B cell (primary cell): ENCODE results near the gene PGP. TPM values are rescaled to one million over a fixed set of nuclear protein-coding genes. Genes with fewer than 3 reads are reported as not detected.

Experiments
- ATAC-seq: fragments of 200-7000 bp; cut with Tn5 transposase; one replicate; pipeline ENCODE4 v1.10.0; 2021; ENCODE audit warnings: low read depth, mild to moderate bottlenecking, moderate number of reproducible peaks, moderate library complexity
- CTCF ChIA-PET: fragments of 350-600 bp; sonication (Branson Sonifier 250); formaldehyde crosslinking; loops from one replicate; lab custom pipeline; 2021; ENCODE audit warnings: antibody characterized with exemption, inconsistent platforms; lab: Charles Lee
- POLR2A ChIA-PET: fragments of 350-600 bp; sonication (Branson Sonifier 250); formaldehyde crosslinking; loops from one replicate; lab custom pipeline; 2021; ENCODE audit warnings: antibody characterized with exemption; lab: Charles Lee
- DNase-seq: peaks from one replicate; pipeline ENCODE4 v3.0.0; 2013
- H2AFZ ChIP-seq: 2 replicates; pipeline ENCODE4 v1.6.1; 2012; ENCODE audit warnings: mild to moderate bottlenecking, low read depth, low read length; ENCODE audit not compliant: insufficient read depth, poor library complexity, severe bottlenecking
- H3K27ac ChIP-seq, 2 donors: 1 replicate in 1 of 2; 2 replicates in 1 of 2; pipeline ENCODE4 v1.5.1; 2012 to 2013; ENCODE audit warnings: low read length in 2 of 2, mild to moderate bottlenecking in 2 of 2, moderate library complexity in 1 of 2
- H3K27me3 ChIP-seq, 4 experiments: fragments of 200-600 bp in 1 of 4; sonication (generic) in 1 of 4; replicated peaks in 1 of 4; 1 replicate in 2 of 4; 2 replicates in 2 of 4; pipeline versions ENCODE4 v1.6.1 to v1.7.0; 2013 to 2016; ENCODE audit warnings: low read length in 3 of 4, mild to moderate bottlenecking in 2 of 4, mixed read lengths in 1 of 4, moderate library complexity in 1 of 4; ENCODE audit not compliant: insufficient read depth in 4 of 4, control insufficient read depth in 3 of 4; ENCODE audit errors: control extremely low read depth in 1 of 4
- H3K36me3 ChIP-seq, 2 experiments: replicated peaks in 1 of 2; 1 replicate in 1 of 2; 2 replicates in 1 of 2; pipeline versions ENCODE4 v1.6.1 to v1.7.1; 2013; ENCODE audit warnings: low read length in 1 of 2; ENCODE audit not compliant: insufficient read depth in 2 of 2, control insufficient read depth in 1 of 2; ENCODE audit errors: control extremely low read depth in 1 of 2, extremely low read depth in 1 of 2
- H3K4me1 ChIP-seq, 2 donors: fragments of 200-600 bp in 1 of 2; sonication (generic) in 1 of 2; 1 replicate in 1 of 2; 2 replicates in 1 of 2; pipeline versions ENCODE4 v1.5.1 to v1.6.1; 2013 to 2017; ENCODE audit warnings: low read length in 2 of 2; ENCODE audit not compliant: control insufficient read depth in 2 of 2, insufficient read depth in 2 of 2
- H3K4me2 ChIP-seq: replicated peaks from 2 replicates; pipeline ENCODE3; 2012; ENCODE audit warnings: mild to moderate bottlenecking, low read depth, low read length; ENCODE audit not compliant: poor library complexity, severe bottlenecking
- H3K4me3 ChIP-seq, 5 experiments: fragments of 200-600 bp in 1 of 5; sonication (generic) in 1 of 5; 1 replicate in 3 of 5; 2 replicates in 2 of 5; pipeline versions ENCODE4 v1.5.1 to v1.7.0; 2011 to 2016; ENCODE audit warnings: low read length in 4 of 5, mild to moderate bottlenecking in 4 of 5, low read depth in 2 of 5, control low read depth in 1 of 5, moderate library complexity in 1 of 5; ENCODE audit not compliant: insufficient read depth in 1 of 5; ENCODE audit errors: control extremely low read depth in 1 of 5, extremely low read depth in 1 of 5
- H3K79me2 ChIP-seq: fragments of 200-600 bp; sonication (generic); one replicate; pipeline ENCODE4 v1.6.0; 2016; ENCODE audit warnings: low read length; ENCODE audit not compliant: control insufficient read depth, insufficient read depth
- H3K9ac ChIP-seq: fragments of 200-600 bp; sonication (generic); 2 replicates; pipeline ENCODE4 v1.6.1; 2017; ENCODE audit warnings: mild to moderate bottlenecking, low read length, moderate library complexity
- H3K9me3 ChIP-seq, 3 donors: one replicate each; pipeline versions ENCODE4 v1.6.1 to v1.7.1; 2013; ENCODE audit warnings: low read length in 2 of 3; ENCODE audit not compliant: control insufficient read depth in 2 of 3, insufficient read depth in 1 of 3; ENCODE audit errors: control extremely low read depth in 1 of 3
- H4K20me1 ChIP-seq: 2 replicates; pipeline ENCODE4 v1.6.0; 2012; ENCODE audit warnings: mild to moderate bottlenecking, low read length; ENCODE audit not compliant: insufficient read depth, control insufficient read depth, poor library complexity, severe bottlenecking
- H3K27ac Mint-ChIP-seq: one replicate; pipeline ENCODE4 v1.8.0; 2021; ENCODE audit warnings: mixed read lengths
- H3K27me3 Mint-ChIP-seq: one replicate; pipeline ENCODE4 v1.8.0; 2021; ENCODE audit warnings: mixed read lengths
- H3K4me1 Mint-ChIP-seq: one replicate; pipeline ENCODE4 v1.8.0; 2021; ENCODE audit warnings: mixed read lengths
- H3K4me3 Mint-ChIP-seq: one replicate; pipeline ENCODE4 v1.8.0; 2021; ENCODE audit warnings: mixed read lengths
- H3K9me3 Mint-ChIP-seq: one replicate; pipeline ENCODE4 v1.8.0; 2022; ENCODE audit warnings: mixed read lengths; ENCODE audit not compliant: insufficient read depth
- EZH2 ChIP-seq: IDR thresholded peaks from 2 replicates; pipeline ENCODE4 v1.6.1; 2012; ENCODE audit warnings: borderline replicate concordance, low read depth, mild to moderate bottlenecking, moderate library complexity, low read length; ENCODE audit not compliant: insufficient read depth, poor library complexity, severe bottlenecking
- WGBS: methylation state at CpG from one replicate; pipeline ENCODE4 v1.1.5; 2013; ENCODE audit warnings: missing lambda C conversion rate; ENCODE audit not compliant: insufficient coverage; 5-methylcytosine and 5-hydroxymethylcytosine counted together
- intact Hi-C: fragments of 100-400 bp; cut with micrococcal nuclease; formaldehyde crosslinking; loops from one replicate; pipeline ENCODE4 v1.10.0; 2022
- polyA plus RNA-seq: library from polyadenylated mRNA; depleted of rRNA; stranded (reverse); fragments of >200 nt; gene quantifications from 2 replicates; pipeline ENCODE4 v1.2.3, GENCODE V29; 2012
- total RNA-seq, 2 donors: library from RNA; stranded (reverse); fragments of 120-200 nt in 1 of 2; gene quantifications; 1 replicate in 1 of 2; 2 replicates in 1 of 2; pipeline versions ENCODE4 v1.2.3 to v1.2.4, GENCODE V29; 2013 to 2022
- TF ChIP-seq, protein P1 (sequence below): fragments of 200-600 bp; IDR thresholded peaks from one replicate; pipeline ENCODE4 v1.8.0; 2022; ENCODE audit warnings: antibody characterized with exemption, mild to moderate bottlenecking

Gene PGP
- total and polyA plus RNA-seq, 2 donors (not counting 1 experiment from before 2014, with no cell fraction given) = 15.4 to 16.5 TPM

DNA sequence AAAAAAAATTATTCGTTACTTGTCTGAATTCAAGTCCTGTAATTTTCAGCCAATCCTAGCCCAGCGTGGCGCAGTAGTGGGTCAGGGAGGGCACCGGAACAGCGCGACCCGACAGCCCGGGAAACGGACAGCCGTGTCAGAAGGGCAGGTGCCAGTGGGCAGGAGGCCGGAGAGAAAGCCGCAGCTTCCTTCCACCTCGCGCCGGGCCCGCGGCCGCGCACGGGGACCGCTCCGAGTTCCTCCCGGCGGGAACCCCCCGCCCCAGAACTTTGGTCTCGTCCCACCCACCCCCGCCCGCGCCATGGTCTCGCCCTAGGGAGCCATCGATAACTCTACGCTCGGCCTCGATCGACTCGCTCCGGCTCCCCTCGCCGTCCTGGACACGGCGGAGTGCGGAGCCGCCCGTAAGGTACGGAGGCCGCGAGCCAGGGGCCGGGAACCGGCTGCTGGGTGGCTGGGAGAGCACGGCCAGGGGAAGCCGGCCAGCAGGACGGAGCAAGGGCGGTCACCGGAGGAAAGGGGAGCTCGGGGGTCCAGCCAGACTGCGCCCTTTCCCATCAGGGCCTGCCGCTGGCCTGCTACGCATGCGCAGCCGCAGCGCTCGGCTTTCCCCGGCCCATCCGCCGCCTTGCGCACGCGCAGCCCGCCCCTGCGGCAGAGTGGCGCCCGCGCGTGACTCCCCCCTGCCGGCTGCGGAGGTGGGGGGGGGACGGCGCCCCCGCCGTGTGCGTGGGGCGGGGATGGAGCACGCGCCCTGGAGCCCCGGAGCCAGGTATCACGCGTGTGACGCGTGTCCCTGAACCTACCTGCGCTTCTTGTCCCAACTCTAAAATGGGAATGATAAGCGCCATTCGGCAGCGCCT is 9.3 kb downstream of the PGP start, which contains the start of gene MLST8:
Gene MLST8, plus strand, starts transcription at position 351 of the 863 bp plus-strand sequence. CDS start 632 bp downstream, outside the sequence.
- WGBS = under 1% methylated on average over 76 of the region's 93 CpGs
- peaks cover 0 to 32% of the 10 kb centered on the region in 2 experiments for H3K36me3 ChIP-seq

More for the DNA sequence above, 9.3 kb downstream of the PGP start, which contains the start of gene MLST8:
- POLR2A ChIA-PET = interaction anchor here (0.6 to 2.2 kb wide), 9 partner anchors 11 to 1793 kb away, joined by 3 to 16 read pairs (median 6); partner anchors contain the start of genes ECI1, FLYWCH2, RNPS1 and TRAF7
- Histone ChIP-seq H3K9me3 (no peaks in the 10 kb centered on the region), H3K79me2 (peaks cover 22% of the 10 kb centered on the region), H3K27ac (peak within 1 kb of the TSS; percentile 86 to 89), H3K4me3 (peak within 1 kb of the TSS; percentile 73 to 94 (median 76)), H2AFZ (peak within 1 kb of the TSS; percentile 95), H3K4me2 (peak within 1 kb of the TSS; percentile 97), H4K20me1 (no peaks in the 10 kb centered on the region), H3K27me3 (no peaks in the 10 kb centered on the region), H3K9ac (peak within 1 kb of the TSS; percentile 88), H3K4me1 (peaks cover 12 to 22% of the 10 kb centered on the region in 2 donors)
- CTCF ChIA-PET = interaction anchor here (1.0 to 3.4 kb wide), 4 partner anchors 10 to 50 kb away, joined by 3 to 20 read pairs (median 4); partner anchors contain the start of genes ECI1 and TRAF7
- intact Hi-C loops = loop anchor here (1.0 to 2.0 kb wide), 6 partner anchors 10 to 308 kb away; partner anchors contain the start of genes ATP6V0C, E4F1, ECI1 and RNPS1
- peak; percentile 90 for ATAC-seq
- H3K27ac Mint-ChIP-seq = peak within 1 kb of the TSS; percentile 94
- H3K27me3 Mint-ChIP-seq = peaks cover 3% of the 10 kb centered on the region
- H3K4me1 Mint-ChIP-seq = peaks cover 21% of the 10 kb centered on the region
- TF ChIP-seq, protein P1, sequence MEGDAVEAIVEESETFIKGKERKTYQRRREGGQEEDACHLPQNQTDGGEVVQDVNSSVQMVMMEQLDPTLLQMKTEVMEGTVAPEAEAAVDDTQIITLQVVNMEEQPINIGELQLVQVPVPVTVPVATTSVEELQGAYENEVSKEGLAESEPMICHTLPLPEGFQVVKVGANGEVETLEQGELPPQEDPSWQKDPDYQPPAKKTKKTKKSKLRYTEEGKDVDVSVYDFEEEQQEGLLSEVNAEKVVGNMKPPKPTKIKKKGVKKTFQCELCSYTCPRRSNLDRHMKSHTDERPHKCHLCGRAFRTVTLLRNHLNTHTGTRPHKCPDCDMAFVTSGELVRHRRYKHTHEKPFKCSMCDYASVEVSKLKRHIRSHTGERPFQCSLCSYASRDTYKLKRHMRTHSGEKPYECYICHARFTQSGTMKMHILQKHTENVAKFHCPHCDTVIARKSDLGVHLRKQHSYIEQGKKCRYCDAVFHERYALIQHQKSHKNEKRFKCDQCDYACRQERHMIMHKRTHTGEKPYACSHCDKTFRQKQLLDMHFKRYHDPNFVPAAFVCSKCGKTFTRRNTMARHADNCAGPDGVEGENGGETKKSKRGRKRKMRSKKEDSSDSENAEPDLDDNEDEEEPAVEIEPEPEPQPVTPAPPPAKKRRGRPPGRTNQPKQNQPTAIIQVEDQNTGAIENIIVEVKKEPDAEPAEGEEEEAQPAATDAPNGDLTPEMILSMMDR = peak; percentile 32
- TF ChIP-seq EZH2 = no peak
- peak; percentile 98 for DNase-seq
- H3K4me3 Mint-ChIP-seq = peak within 1 kb of the TSS; percentile 87
- H3K9me3 Mint-ChIP-seq = no peaks in the 10 kb centered on the region
